ENCODE measurements around the gene FAM117B.
"Not testable (repeated sequence)": the region's sequence is repeated elsewhere in the genome, so short reads cannot be mapped to it uniquely, and the experiment has no call there.

The FAM117B gene

GRCh38 chr2:202703091-202703490 lies 68.3 kb downstream of the FAM117B start:
- no peak for DNase-seq (ENCODE audit: low read depth in 2 of 2)

DNA sequence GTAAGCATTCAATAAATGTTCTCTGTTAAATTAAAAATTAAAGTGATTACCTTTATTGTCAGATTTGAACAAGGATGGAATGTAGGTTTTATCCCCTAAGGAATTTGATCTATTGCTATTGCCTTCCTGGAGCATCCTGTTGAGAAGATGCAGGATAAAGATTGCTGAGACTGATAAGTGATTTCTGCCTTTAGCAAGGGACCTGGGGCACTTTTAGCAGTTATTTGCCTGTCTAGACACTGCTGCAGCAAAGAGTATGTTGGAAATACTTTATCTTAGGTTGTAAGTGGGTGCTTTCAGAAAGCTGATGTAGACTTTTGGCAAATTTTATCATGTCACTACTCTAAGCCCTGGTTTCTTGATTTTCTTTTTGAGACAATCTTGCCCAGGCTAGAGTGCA lies 69.5 kb downstream of the FAM117B start:
- DNase-seq (ENCODE audit: low read depth in 2 of 2) = no peak

- no peak for DNase-seq (ENCODE audit: low read depth in 2 of 2)
Measured at GRCh38 chr2:202705446-202706020, 70.8 kb downstream of the FAM117B start.

GRCh38 chr2:202714971-202715935 lies 80.5 kb downstream of the FAM117B start:
- DNase-seq (ENCODE audit: low read depth in 2 of 2) = not testable (repeated sequence)

- no peak for DNase-seq (ENCODE audit: low read depth in 2 of 2)
Measured at GRCh38 chr2:202716114-202716718, 81.4 kb downstream of the FAM117B start.

GRCh38 chr2:202716953-202717597 lies 82.3 kb downstream of the FAM117B start:
- DNase-seq (ENCODE audit: low read depth in 2 of 2) = no peak

- DNase-seq (ENCODE audit: low read depth in 2 of 2) = no peak
Measured at GRCh38 chr2:202717598-202718310, 83.0 kb downstream of the FAM117B start.

- DNase-seq (ENCODE audit: low read depth in 2 of 2) = no peak
Measured at GRCh38 chr2:202718614-202719013, 83.8 kb downstream of the FAM117B start.

GRCh38 chr2:202720226-202720625 lies 85.5 kb downstream of the FAM117B start:
- DNase-seq (ENCODE audit: low read depth in 2 of 2) = no peak

GRCh38 chr2:202721621-202722020 lies 86.9 kb downstream of the FAM117B start:
- no peak for DNase-seq (ENCODE audit: low read depth in 2 of 2)

DNA sequence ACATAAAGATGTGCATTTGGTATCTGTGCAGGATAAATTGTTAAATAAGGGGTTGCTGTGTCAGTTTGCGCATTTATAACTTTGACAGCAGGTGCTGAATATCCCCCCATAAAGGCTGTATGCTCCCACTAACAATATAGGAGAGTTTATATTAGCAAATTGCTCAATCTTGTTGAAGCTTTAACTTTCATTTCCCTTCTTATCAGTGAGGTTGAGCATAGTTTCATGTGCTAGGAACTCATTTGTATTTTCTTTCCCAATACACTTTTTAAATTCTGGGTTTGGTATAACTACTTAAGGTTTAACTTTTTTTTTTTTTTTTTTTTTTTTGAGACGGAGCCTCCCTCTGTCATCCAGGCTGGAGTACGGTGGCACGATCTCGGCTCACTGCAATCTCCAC lies 89.0 kb downstream of the FAM117B start:
- no peak for DNase-seq (ENCODE audit: low read depth in 2 of 2)

GRCh38 chr2:202726070-202726469 lies 91.3 kb downstream of the FAM117B start:
- DNase-seq (ENCODE audit: low read depth in 2 of 2) = no peak

- DNase-seq (ENCODE audit: low read depth in 2 of 2) = no peak
Measured at GRCh38 chr2:202736826-202737225, 102.1 kb downstream of the FAM117B start.

GRCh38 chr2:202743613-202744012 lies 108.8 kb downstream of the FAM117B start:
- no peak for DNase-seq (ENCODE audit: low read depth in 2 of 2)

DNA sequence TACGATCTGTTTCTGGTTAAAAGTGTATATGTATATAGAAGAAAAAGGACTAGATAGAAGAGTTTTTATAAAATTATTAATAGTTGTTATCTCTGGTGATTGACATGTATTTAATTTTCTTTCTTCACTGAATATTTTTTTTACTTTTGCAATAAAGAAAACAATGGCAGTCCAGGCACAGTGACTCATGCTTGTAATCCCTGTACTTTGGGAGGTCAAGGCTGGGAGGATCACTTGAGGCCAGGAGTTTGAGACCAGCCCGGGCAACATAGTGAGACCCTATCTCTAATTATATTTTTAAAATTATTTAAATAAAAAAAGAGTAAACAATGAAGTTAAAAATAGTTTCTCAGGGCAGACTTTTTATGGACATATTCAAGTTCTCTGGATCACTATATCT lies 114.7 kb downstream of the FAM117B start:
- no peak for DNase-seq (ENCODE audit: low read depth in 2 of 2)

DNA sequence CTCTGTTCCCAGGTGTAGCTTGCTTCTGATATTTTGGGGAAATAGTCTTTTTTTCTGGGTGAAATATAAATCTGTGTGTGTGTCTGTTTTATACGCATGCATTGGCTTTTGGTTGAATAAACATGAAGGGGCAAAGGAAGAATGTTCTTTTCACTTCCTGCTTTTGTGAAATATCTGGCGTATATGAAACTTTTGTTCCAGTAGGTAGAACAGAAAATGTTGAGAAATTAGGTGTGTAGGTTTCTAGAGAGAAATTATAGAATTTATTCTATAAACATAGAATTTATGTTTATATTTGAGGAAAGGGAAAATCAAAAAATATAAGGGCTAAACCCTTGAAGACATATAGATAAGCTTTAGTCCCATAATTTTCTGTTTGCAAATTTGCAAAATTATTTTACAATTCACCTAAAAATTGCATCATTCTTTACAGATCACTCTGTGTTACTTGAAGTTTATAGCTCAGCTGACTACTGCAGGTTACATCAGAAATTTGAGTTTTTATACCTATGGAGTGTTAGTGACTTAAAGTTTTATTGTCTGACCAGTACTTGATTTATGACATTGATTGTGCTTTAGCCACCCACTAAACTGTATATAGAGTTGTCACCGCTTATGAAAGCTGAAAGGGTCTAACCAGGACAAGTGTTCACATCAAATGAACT lies 116.1 kb downstream of the FAM117B start:
- no peak for DNase-seq (ENCODE audit: low read depth in 2 of 2)

- DNase-seq (ENCODE audit: low read depth in 2 of 2) = no peak
Measured at GRCh38 chr2:202752071-202752470, 117.3 kb downstream of the FAM117B start.

- no peak for DNase-seq (ENCODE audit: low read depth in 2 of 2)
Measured at GRCh38 chr2:202754936-202755335, 120.2 kb downstream of the FAM117B start.

GRCh38 chr2:202756598-202756997 lies 121.8 kb downstream of the FAM117B start:
- DNase-seq (ENCODE audit: low read depth in 2 of 2) = no peak

- DNase-seq (ENCODE audit: low read depth in 2 of 2) = no peak
Measured at GRCh38 chr2:202757339-202757738, 122.6 kb downstream of the FAM117B start.

- DNase-seq (ENCODE audit: low read depth in 2 of 2) = no peak
Measured at GRCh38 chr2:202758128-202758527, 123.4 kb downstream of the FAM117B start.

All from stimulated activated CD4-positive, alpha-beta T cell treated with anti-CD3 and anti-CD28 coated beads, Interleukin-15, amount 100 ng/mL, for 48 hours (primary cell).